Lower leg skin (tissue), 3 donors: ENCODE data around the gene NHERF2.

Experiments
- CTCF ChIP-seq, 3 donors: fragments of 450-650 bp; IDR thresholded peaks; one replicate each; pipeline ENCODE4 v1.5.1; 2016; ENCODE audit warnings: antibody characterized with exemption in 3 of 3, mild to moderate bottlenecking in 3 of 3, moderate library complexity in 2 of 3
- POLR2A ChIP-seq, 2 donors: fragments of 450-650 bp; IDR thresholded peaks; one replicate each; pipeline ENCODE4 v1.6.1; 2016 to 2017; ENCODE audit warnings: antibody characterized with exemption in 2 of 2, mild to moderate bottlenecking in 1 of 2, moderate library complexity in 1 of 2

GRCh38 chr16:2085669-2086068, 59.0 kb downstream of the NHERF2 start:
- TF ChIP-seq CTCF (IDR thresholded peaks at IDR 0.05) (no peak), POLR2A (IDR thresholded peaks at IDR 0.05) (no peak)
